DMS153 treated with DMSO at 0.1 percent for 48 hours (cell line): ENCODE measurements around the gene NUP42.
"Not testable (repeated sequence)": the region's sequence is repeated elsewhere in the genome, so short reads cannot be mapped to it uniquely, and the experiment has no call there.

Experiments used
- DNase-seq: peaks from one replicate; lab custom pipeline; 2025; ENCODE audit not compliant: unreplicated experiment; lab: John Stamatoyannopoulos, UW

The NUP42 gene

GRCh38 chr7:23181684-23182553 lies at the start of gene NUP42:
NUP42 (plus strand) TSS chr7:23182048; CDS start chr7:23182086, 38 bp downstream.
- peak; percentile 97 for DNase-seq

GRCh38 chr7:23133797-23134196 lies 48.1 kb upstream of the NUP42 start:
- DNase-seq: no peak

- no peak for DNase-seq
Observed at GRCh38 chr7:23135755-23136154, 46.1 kb upstream of the NUP42 start.

- no peak for DNase-seq
Observed at GRCh38 chr7:23136216-23136615, 45.6 kb upstream of the NUP42 start.

GRCh38 chr7:23157679-23158078 lies 24.2 kb upstream of the NUP42 start:
- DNase-seq: no peak

- DNase-seq: no peak
Observed at GRCh38 chr7:23158546-23158945, 23.3 kb upstream of the NUP42 start.

- DNase-seq: no peak
Observed at GRCh38 chr7:23161482-23161881, 20.4 kb upstream of the NUP42 start.

GRCh38 chr7:23164846-23165245 lies 17.0 kb upstream of the NUP42 start:
- DNase-seq: no peak

GRCh38 chr7:23165316-23165715 lies 16.5 kb upstream of the NUP42 start:
- DNase-seq: no peak

- no peak for DNase-seq
Observed at GRCh38 chr7:23167691-23168090, 14.2 kb upstream of the NUP42 start.

- DNase-seq: no peak
Observed at GRCh38 chr7:23168111-23168885, 13.6 kb upstream of the NUP42 start.

GRCh38 chr7:23175938-23176337 lies 5.9 kb upstream of the NUP42 start:
- no peak for DNase-seq

- no peak for DNase-seq
Observed at GRCh38 chr7:23183279-23184012, 1.6 kb downstream of the NUP42 start.

GRCh38 chr7:23184291-23184690 lies 2.4 kb downstream of the NUP42 start:
- DNase-seq: no peak

GRCh38 chr7:23184709-23185359 lies 3.0 kb downstream of the NUP42 start:
- DNase-seq: peak; percentile 22

GRCh38 chr7:23185980-23186379 lies 4.1 kb downstream of the NUP42 start:
- DNase-seq: no peak

GRCh38 chr7:23191022-23191421 lies 9.2 kb downstream of the NUP42 start:
- no peak for DNase-seq

GRCh38 chr7:23193650-23194227 lies 11.9 kb downstream of the NUP42 start:
- DNase-seq: not testable (repeated sequence)

- DNase-seq: no peak
Observed at GRCh38 chr7:23196306-23196705, 14.5 kb downstream of the NUP42 start.

GRCh38 chr7:23197745-23198144 lies 15.9 kb downstream of the NUP42 start:
- DNase-seq: not testable (repeated sequence)

GRCh38 chr7:23200331-23200730 lies 18.5 kb downstream of the NUP42 start:
- no peak for DNase-seq
